Ovary (tissue), 3 donors: Measurements from ENCODE around the gene STUB1.

ENCODE experiments used
- POLR2A ChIP-seq: fragments of 450-650 bp; IDR thresholded peaks from one replicate; pipeline ENCODE4 v1.6.1; 2017; ENCODE audit warnings: antibody characterized with exemption, mild to moderate bottlenecking, moderate library complexity
- TF ChIP-seq, protein P1 (sequence below), 3 donors: fragments of 450-650 bp in 2 of 3; fragments of 200-600 bp in 1 of 3; IDR thresholded peaks; one replicate each; pipeline versions ENCODE4 v1.5.1 to v1.8.0; 2016 to 2022; ENCODE audit warnings: antibody characterized with exemption in 3 of 3, mild to moderate bottlenecking in 1 of 3
- donor health status: DM: no; HTN: no; CAD: no.

DNA sequence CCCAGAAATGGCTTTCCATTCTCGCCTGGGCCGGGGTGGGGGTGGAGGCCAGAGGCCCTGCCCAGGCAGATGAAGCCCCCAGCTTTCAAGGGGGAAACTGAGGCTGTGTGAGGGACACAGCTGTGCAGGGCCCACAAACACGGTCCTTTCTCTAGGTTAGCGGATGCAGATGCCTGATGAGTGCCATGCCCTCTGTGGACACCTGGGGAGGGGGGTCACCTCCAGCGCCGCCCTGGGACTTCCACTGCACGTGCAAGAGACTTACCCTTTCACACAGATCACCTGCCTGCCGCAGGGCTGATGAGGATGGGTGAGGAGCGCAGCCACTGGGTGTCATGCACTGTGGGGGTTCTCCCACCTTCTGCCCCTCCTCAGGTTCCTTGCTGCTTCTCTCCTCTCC is 38.2 kb downstream of the STUB1 start:
- TF ChIP-seq, protein P1, sequence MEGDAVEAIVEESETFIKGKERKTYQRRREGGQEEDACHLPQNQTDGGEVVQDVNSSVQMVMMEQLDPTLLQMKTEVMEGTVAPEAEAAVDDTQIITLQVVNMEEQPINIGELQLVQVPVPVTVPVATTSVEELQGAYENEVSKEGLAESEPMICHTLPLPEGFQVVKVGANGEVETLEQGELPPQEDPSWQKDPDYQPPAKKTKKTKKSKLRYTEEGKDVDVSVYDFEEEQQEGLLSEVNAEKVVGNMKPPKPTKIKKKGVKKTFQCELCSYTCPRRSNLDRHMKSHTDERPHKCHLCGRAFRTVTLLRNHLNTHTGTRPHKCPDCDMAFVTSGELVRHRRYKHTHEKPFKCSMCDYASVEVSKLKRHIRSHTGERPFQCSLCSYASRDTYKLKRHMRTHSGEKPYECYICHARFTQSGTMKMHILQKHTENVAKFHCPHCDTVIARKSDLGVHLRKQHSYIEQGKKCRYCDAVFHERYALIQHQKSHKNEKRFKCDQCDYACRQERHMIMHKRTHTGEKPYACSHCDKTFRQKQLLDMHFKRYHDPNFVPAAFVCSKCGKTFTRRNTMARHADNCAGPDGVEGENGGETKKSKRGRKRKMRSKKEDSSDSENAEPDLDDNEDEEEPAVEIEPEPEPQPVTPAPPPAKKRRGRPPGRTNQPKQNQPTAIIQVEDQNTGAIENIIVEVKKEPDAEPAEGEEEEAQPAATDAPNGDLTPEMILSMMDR (IDR thresholded peaks at IDR 0.05): no peak
- no peak for TF ChIP-seq POLR2A
